Right kidney (tissue), 1 donor: Measurements from ENCODE around the gene CMTM7.
"Not testable (repeated sequence)": the region's sequence is repeated elsewhere in the genome, so short reads cannot be mapped to it uniquely, and the experiment has no call there.

Source experiments
- DNase-seq: peaks from one replicate; pipeline ENCODE4 v3.0.0-alpha.2; 2016

The CMTM7 gene

DNA sequence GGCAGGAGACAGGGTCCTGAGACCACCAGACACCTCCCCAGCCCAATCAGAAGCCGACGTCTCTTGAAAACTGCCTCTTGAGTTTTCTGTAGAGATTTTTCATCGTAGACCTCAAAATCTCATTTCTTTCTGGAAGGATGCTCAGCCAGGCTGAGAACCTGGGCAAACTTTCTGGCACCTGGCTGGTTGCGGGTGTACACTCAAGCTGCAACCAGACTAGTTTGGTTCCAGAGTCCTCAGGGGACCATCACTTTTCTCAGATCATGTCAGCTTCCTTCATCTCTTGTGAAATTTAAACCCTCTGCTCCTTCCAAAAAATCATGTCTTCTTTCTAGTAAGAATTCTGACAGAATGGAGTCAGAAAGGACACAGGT, 45.1 kb downstream of the CMTM7 start:
- no peak for DNase-seq

DNA sequence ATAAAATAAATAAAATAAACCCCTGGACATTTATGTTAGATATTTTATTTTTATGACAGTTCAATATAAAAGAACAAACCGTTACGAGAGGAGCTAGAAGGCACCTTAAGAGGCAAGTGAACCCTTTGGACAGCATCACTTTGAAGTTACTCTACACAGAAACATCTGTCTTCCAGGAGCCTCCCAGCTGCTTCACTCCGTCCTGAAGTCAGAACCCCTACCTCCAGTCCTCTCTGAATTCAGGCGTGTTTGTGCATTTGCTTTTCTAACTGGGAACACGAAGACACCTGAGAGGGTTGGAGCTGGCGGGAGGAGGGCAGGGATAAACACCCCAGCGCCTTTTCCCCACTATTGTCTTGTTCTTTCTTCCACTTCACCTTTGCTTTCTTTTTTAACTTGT, 46.2 kb downstream of the CMTM7 start:
- no peak for DNase-seq

DNA sequence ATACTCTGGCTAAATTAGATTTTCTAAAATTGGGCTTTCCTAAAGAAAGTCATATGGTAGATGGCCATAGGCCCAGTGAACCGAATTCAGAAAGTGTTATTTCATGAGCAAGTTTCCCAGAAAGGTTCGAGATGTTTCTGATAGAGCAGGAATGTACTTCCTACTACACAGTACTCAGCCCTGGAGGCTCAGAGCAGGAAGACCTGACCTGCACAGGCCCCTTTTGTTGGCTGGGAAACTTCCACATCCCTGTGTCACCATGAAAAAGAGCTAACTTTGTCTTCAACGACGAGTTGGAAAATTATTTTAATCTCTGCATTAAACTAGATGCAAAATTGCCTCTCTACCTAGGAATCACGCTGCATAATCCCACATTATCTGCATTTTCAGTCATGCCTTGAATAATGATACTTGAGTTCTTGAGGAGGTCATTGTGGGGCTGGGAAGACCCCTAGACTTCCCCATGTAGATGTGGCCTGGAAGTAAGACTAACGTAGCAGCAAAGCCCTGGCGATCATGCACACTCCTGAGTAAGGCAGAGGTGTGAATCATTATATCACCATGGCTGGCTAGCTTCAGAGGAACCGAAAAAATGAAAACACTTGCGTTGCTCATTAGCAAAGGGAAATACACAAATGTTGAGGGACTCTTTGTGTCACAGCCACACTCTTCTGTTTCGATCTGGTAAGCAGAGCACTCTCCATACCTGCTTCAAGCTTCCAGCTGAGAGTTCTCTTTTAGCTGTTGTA, 47.1 kb downstream of the CMTM7 start:
- DNase-seq, result no peak

DNA sequence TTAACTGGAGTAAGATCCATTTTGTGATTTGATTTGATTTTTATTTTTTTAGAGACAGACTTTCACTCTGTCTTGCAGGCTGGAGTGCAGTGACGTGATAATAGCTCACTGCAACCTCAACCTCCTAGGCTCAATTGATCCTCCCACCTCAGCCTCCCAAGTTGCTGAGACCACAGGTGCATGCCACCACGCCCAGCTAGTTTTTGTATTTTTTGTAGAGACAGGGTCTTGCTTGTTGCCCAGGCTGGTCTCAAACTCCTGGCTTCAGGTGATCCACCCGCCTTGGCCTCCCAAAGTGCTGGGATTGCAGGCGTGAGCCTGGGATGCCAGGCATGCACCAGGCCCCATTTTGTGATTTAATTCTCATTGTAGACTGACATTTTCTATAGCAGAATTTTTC, 47.8 kb downstream of the CMTM7 start:
- DNase-seq, result not testable (repeated sequence)

DNA sequence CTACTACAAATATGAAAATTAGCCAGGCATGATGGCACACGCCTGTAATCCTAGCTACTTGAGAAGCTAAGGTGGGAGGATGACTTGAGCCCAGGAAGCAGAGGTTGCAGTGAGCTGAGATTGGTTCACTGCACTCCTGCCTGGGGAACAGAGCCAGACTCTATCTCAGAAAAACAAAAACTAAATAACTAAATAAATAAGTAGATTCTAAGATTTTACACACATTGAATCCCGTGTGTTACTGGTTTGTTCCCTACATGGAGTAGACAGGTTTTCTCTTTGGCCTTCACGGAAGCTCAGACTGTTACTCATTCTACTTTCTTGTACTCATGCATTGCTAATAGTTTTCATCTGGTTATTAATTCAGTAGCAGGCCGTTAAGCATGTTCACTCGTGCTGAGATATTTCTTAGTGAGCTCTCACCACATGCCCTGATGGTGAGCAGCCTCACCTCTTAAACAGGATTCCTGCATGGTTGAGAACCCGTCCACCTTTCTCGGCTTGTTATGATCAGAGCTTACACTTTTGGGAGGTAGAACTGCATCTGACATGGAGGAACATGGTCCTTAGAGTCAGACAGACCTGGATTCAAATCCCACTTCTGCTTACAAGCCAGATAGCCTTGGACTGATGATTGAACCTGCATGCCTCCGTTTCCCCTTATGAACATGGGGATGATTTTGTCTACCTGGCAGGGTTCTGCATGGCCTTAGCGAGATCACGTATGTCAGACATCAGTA, 49.1 kb downstream of the CMTM7 start:
- DNase-seq, result no peak

DNA sequence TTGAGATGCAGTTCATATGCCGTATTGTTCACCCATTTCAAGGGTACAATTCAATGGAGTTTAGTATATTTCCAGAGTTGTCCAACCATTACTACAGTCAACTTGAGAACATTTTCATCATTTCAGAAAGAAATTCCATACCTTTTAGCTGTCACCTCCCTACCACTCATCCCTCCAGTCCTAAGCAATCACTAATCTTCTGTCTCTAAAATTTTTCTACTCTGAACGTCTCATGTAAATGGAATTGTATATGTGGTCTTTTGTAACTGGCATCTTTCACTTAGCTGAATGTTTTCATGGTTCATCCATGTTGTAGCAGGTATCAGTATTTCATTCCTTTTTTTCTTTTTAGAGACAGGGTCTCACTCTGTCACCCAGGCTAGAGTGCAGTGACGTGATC, 51.1 kb downstream of the CMTM7 start:
- DNase-seq, result no peak

DNA sequence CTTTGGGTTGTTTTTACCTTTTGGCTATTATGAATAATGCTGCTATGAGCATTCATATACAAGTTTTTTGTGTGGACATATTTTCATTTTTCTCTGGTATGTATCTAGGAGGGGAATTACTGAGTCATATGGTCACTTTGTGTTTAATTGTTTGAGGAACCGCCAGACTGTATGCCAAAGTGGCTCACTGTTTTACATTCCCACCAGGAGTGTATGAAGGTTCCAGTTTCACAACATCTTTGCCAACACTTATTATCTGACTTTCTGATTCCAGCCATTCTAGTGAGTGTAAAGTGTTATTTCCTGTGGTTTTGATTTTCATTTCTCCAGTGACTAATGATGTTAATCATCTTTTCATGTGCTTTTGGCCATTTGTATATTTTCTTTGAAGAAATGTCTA, 51.8 kb downstream of the CMTM7 start:
- DNase-seq, result no peak

DNA sequence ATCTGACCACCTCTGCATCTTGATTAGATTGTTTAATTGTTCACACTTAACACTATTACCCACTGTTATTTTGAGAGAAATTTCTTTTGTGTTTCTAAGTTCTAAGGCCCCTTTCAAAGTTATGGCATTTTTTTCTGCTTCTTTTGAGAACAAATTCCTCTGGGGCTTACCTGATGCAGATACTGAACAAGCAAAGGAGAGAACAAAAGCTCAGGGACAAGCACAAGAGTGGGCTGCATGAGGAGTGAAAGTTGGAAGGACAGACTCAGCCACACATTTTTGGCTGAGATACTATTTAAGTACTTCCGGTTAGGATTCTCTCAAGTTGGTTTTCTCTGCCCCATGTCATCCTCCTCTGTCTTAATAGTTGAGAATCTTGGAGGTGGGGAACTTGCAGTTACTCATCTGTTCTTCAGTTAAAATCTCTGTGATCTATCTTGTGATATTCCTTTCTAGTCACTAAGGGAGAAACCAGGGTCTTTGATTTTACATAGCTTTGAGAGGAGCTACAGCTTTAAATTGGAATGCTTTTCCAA, 56.3 kb downstream of the CMTM7 start:
- DNase-seq, result no peak

DNA sequence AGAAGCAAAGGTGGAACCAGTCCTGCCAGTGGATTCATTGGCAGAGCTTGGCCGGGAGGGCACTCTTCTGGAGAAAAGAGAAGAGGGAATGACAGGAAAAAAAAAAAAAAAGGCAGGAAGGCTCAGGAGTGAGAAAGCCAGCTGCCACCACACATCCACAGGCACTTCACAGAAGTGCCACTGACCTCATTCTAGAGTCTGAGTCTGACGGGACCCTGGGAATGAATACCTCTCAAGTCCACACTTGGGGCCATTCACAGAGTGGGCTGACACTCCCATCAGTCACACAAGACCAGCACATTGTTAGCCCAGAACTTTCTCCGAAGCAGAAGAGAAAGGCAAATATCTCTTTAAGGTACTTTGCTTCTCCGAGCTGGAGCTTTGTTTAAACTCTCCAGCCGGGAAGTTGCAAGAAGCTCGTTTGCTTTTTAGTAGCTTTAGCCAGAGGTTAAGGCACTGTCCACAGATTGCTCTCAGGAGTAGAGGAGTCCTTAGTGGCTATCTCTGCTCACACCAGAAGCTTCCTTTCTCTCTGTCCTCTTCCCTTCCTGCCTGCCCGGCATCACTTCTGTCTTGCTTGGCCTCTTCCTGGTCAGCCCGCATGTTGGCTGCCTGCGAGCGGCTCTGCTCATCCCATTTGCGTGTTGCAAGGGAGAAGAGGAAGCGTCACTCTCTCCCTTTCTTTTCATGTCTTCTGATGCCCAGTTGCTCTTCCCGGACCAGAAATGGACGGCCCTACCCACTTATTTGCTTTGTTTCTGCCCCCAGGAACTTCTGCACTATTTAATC, 57.2 kb downstream of the CMTM7 start:
- DNase-seq, result no peak

DNA sequence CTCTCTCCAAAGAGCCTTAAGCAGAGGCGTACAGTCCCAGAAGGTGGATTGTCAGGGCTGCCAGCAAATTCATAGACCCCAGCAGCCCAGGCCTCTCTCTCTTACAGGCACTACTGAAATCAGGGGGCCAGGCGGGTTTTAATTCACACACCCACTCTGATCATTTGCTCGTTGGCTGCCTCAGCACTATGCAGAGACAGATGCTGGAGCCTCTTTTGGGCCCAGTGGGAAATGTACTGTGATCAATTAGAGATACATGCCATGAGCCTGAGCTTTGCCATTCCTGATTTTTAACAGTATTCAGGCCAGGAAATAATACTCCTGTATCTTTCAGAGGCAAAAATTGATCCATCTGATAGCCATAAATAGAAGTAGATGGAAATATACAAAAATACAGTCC, 58.0 kb downstream of the CMTM7 start:
- DNase-seq, result no peak

DNA sequence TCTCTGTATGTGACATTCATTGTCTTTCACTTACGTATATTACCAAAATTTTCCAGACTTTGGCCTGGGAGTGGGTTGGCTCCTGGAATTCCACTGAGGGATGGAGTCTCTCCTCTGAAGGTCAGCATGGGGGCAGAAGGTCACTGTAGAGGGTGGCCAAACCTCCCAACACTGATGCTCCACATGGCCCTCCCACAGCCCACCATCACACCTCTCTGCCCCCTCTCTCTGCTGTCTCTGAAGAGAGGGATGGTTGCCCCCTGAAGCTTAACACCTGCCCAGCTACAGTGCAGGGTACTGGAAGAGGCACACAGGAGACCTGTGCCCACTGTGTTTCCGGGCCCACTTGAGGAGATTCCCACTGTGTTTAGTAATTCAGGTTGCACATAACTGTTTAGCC, 58.8 kb downstream of the CMTM7 start:
- no peak for DNase-seq

DNA sequence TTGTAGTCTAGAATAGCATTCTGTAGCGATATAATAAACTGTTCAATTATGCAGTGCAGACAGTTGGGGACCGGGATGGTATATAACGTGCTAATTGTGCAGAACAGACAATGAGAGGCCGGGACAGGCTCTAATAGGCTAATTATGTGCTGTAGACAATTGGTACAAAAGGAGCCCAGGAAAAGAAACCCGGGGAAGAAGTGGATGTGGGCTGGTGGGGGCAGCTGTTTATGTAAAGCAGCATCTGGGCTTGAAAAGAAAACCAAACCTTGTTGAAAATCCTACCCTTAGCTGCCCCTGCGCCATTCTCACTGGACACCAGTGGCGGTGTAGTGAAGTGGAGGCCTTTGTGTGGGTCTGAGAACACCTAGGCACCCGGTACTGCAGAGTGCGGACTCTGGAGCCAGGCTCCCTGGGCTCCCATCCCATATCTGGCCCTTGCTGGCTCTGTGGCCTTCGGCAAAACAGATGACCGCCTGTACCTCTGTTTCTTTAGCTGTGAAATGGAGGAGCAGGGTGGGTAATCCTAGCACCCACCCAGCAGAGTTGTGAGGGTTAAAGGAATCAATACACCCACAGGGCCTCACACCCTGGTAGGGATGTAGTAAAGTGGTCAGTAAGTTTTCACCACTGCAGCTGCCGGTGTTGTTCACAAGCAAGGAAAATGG, 59.5 kb downstream of the CMTM7 start:
- DNase-seq, result no peak

DNA sequence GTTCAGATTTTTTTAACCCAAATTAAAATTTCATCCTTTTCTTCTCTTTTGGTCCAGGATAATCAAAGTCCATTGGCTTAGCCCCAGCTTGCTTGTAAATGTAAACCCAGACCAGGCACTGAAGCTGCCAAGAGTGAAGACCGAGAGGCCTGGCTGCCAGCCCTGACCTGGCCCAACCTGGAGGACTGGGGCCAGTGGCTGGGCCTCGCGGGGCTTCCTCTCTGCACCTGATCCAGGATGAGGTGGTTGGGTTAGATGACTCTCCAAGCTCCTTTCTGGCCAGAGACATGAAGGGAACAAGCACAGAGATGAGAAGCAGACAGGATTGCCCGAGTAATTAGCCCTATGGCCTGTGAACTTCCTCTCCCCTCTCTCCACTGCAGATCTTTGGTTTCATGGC, 60.4 kb downstream of the CMTM7 start:
- no peak for DNase-seq

DNA sequence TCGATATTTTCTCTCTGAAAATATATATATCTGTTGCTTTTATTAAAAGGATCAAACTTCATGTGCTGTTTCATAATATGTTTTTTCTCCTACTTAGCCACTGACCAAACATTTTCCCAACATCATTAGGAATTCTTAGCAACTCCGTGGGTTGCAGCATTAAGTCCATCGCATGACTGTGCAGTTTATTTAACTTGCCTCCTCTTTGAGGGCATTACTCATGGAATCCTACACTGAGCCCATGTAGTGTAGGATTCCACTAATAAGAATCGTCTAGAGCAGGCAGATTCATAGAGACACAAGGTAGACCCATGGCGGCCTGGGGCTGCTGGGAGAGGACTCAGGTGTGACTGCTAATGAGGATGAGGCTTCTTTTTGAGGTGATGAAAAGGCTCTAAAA, 61.7 kb downstream of the CMTM7 start:
- DNase-seq, result no peak

DNA sequence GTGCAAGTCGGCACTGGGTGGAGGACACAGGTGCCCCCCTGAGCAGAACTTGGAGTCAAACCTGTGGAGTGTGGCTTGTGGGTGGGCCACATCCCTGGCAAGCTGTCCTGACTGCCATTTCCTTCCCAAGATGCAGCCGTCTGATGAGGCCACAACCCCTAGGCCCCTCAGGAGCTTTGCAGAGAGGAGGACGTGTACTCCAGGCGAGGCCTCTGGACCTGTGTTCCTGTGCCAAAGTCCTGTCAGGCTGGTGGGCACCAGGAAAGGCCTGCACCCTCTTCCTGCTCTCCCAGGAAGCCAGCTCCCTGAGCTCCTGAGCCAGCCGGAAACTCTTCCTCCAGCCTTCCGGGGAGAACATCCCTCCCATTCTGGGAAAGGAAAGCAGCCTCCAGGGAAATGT, 62.5 kb downstream of the CMTM7 start:
- DNase-seq, result no peak

DNA sequence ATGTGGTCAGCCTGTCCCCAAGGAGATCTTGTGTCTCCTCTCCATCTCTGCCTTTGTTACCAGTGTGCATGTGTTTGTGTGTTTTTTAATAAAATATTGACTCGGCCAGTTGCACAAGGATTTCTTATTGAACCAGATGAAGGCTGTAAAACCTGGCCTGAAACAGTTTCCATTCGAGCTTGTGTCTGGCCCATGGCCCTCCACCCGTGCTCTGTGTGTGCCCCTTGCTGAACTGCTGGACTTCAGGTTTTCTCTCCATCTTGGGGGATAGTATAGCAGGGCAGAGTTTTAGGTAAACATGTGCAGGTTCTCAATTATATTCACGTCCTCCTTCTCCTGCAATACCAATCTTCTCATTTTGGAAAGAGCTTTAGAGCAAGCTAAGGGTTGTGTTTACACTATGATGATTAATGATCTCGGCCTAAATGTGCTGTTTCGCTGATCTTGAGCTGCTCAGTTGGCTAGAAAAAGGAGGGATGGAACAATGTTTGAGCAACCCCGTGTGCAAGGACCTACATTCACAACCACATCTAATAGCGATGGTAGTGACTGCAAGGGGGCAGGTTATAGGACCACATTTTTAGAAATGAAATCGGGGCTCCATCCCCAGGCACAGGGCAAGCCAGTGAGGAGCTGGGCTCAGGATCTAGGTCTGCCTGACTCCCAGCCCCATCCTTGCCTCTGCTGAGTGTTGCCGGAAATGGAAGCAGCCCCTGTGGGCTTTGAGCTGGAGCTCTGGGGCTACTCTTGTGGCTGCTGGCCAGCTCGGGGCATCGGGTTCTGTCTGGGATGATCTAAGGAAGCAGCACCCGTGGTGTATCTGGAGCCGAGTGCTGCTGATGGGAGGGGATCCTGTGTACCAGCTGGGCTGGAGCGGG, 63.3 kb downstream of the CMTM7 start:
- DNase-seq, result no peak

DNA sequence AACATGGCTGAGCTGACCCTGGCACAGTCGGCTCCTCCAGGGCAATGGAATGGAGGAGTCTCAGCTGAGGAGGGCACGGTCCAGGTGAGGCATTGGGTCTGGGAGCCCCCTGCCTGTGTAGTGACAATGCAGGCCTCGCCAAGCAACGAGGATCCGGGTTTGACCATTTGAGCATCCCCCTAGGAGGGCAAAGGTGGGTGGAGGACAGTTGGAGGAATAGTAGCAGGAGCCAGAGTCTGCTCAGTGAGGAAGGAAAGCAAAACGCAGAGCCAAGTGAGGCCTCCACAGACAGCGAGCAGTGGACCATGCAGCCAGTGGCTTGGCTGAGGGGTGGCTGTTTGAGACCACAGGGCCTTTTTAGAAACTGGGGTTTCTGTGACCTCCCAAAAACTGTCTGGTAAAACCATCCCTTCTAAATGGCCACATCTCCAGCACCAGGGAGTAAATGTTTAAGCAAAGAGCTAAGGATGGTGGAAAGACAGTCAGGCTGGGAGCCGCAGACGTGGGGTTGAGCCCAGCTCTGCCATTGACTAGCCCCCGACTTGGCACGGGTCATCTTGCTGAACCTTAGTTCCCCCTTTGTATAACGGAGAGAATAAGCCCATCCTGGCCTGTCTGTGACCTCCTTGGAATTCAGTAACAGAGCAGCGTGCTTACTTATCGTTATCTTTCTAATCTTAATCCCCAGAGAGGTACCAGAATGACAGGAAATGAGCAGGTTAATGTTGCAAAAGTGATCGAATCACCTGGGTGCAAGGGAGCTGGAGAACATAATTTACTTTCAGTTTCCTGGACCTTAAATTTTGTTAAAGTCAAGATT, 64.2 kb downstream of the CMTM7 start:
- DNase-seq, result no peak

DNA sequence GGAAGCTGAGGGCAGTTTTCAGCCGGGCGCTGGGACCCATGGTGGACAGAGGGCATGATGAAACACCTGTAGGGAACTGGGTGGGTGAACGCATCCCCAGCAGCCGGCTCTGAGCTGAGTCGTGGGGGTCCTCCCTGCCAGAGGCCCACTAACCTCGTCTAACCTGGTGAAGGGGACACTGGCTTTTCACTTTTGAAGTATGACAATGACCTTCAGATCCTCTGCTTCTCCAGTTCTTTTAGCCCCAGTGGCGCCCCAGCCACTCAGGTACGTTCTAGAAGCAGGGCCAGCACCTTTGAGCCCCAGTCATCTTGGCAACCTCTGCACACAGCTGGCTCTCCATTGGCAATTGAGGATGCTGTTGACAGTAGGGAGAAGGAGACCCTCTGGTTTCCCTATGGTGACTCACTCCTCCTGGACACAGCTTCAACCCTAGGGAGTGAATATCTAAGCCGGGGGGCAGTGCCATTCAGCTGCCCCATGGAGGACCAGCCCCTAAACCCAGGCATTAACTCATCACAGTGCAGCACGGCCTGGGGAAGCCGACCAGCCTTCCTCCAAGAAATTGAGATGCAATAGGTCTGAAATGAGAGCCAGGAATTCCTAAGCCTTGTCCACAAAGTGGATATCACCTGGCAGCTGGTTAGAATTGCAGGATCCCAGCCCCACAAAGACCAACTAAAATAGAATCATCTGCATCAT, 64.9 kb downstream of the CMTM7 start:
- DNase-seq, result no peak

DNA sequence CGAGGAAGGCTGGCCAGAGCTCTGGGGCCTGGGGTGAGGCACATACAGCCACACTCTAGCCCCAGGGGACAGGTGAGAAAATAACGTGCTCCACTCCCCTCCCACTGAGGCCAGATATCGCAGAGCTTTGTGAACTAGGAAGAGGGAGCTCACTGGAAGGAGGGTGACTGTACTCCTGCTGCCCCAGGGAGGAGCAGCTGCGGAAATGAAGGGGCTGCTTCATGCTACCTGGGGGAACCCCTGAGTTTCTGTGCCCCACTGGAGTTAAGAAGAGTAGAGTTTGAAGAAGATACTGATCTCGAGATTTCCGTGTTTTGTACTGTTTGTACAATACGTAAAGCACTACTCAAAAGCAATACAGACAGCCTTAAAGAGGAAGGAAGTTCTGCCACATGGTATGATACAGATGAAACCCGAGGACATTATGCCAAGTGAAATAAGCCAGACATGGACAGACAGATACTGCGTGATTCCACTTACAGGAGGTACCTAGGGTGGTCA, 66.4 kb downstream of the CMTM7 start:
- DNase-seq, result no peak

DNA sequence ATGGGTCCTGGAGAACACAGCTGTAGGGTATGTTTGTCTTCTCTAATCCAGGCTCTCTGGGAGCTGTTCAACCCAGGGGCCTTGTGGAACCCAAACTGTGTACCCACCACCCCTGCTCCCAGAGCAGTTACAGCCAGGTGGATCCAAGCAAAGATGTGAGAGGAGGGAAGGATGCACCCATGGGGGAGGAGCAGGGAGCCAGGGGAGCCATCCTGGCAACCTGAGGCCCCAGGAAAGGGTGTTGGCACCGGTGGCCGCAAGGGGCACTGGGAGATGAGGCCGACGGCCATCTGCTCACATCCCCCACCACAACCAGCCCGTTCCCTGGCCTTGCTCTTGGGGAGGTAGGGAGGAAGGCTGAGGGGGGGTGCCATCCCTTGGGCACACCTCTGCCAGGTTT, 67.8 kb downstream of the CMTM7 start:
- DNase-seq, result no peak
